Transverse colon (tissue), 4 donors: ENCODE results near the gene PLAGL2.

Experiments used
- POLR2A ChIP-seq: fragments of 450-650 bp; IDR thresholded peaks from one replicate; pipeline ENCODE4 v1.6.1; 2016; ENCODE audit warnings: antibody characterized with exemption, mild to moderate bottlenecking, moderate library complexity
- POLR2AphosphoS5 ChIP-seq, 3 donors: sonication (generic); formaldehyde crosslinking; IDR thresholded peaks; one replicate each; pipeline ENCODE4 v1.6.1; 2016; ENCODE audit warnings: antibody characterized with exemption in 3 of 3
- TF ChIP-seq, protein P1 (sequence below), 5 experiments: fragments of 200-600 bp in 3 of 5; fragments of 450-650 bp in 2 of 5; sonication (generic) in 3 of 5; IDR thresholded peaks; 1 replicate in 2 of 5; 2 replicates in 3 of 5; pipeline ENCODE4 v1.5.1; 2016 to 2017; ENCODE audit warnings: antibody characterized with exemption in 5 of 5, inconsistent platforms in 3 of 5, mild to moderate bottlenecking in 2 of 5, moderate library complexity in 1 of 5

DNA sequence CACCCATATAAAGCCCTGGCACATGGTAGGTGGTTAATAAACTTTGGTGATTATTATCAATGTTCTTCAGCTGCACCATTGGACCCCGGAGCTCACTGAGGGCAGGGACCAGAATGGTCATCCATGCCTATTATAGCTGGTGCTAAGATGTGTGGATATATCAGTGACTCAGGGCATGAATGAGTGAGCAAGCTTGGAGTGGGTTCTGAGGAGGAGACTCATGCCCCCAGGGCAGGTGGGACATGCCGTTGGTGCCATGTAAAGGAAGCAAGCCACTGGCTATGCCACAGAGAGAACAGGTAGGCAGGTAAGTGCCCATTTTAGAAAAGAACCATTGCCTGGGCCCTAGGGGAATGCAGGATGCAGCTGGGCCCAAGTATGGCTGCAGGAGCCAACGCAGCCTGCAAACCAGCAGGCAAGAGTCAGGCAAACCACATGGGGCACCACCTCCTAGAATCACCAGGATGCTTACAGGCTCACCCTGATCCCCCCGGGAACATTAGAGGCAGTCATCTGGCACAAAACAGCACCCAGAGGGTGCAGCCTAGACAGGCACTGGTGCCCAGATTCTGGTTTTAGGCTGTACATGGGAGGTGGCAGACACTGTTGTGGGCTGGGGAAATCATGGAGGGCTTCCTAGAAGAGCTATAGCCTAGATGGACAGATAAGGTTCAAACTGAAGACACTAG is 23.5 kb downstream of the PLAGL2 start:
- TF ChIP-seq POLR2A (no peak), POLR2AphosphoS5 (IDR thresholded peaks at IDR 0.05) (no peak)
- TF ChIP-seq, protein P1, sequence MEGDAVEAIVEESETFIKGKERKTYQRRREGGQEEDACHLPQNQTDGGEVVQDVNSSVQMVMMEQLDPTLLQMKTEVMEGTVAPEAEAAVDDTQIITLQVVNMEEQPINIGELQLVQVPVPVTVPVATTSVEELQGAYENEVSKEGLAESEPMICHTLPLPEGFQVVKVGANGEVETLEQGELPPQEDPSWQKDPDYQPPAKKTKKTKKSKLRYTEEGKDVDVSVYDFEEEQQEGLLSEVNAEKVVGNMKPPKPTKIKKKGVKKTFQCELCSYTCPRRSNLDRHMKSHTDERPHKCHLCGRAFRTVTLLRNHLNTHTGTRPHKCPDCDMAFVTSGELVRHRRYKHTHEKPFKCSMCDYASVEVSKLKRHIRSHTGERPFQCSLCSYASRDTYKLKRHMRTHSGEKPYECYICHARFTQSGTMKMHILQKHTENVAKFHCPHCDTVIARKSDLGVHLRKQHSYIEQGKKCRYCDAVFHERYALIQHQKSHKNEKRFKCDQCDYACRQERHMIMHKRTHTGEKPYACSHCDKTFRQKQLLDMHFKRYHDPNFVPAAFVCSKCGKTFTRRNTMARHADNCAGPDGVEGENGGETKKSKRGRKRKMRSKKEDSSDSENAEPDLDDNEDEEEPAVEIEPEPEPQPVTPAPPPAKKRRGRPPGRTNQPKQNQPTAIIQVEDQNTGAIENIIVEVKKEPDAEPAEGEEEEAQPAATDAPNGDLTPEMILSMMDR (IDR thresholded peaks at IDR 0.05): no peak
